Measurements from ENCODE around the gene REM1. TPM values are rescaled to one million over a fixed set of nuclear protein-coding genes. Genes with fewer than 3 reads are reported as not detected.
A peak's percentile ranks its signal among the peaks of the same experiment; 100 is the strongest.

REM1 gene
- total and polyA plus RNA-seq, 2 of the 4 experiments (the other 2 are of a cell fraction): not detected

GRCh38 chr20:31496761-31497295 lies 21.7 kb downstream of the REM1 start:
- ATAC-seq (ENCODE audit: low read depth): peak; percentile 35; the same call in 1 of the 2 replicates
- Histone ChIP-seq H3K27ac (ENCODE audit: insufficient read depth, low read length) (no peak overlapping the region), H3K36me3 (ENCODE audit: control insufficient read depth, insufficient read depth, low read length) (no peaks in the 10 kb centered on the region)

More at GRCh38 chr20:31496761-31497295, 21.7 kb downstream of the REM1 start:
- H3K14ac ChIP-seq (replicated peaks; ENCODE audit: low read depth, low read length): no peak overlapping the region
- CTCF ChIA-PET: interaction anchor here (1.3 kb wide), 1 partner anchor 36 kb away, joined by 4 read pairs; no protein-coding TSS in a partner anchor
- H4K5ac ChIP-seq (ENCODE audit: low read depth, low read length): no peak overlapping the region
- no peak overlapping the region for H2BK5ac ChIP-seq (ENCODE audit: low read depth, low read length, poor library complexity, severe bottlenecking)
- H2AK9ac ChIP-seq (replicated peaks; ENCODE audit: low read depth, low read length, poor library complexity): no peak overlapping the region
- H3K27me3 ChIP-seq (ENCODE audit: control insufficient read depth, insufficient read depth, low read length): peaks cover 9% of the 10 kb centered on the region
- H3K9me1 ChIP-seq (ENCODE audit: insufficient read depth, low read length): no peaks in the 10 kb centered on the region
- in situ Hi-C loops (cut with MboI; ENCODE audit: low sequenced_read_pairs) (no loop called here), intact Hi-C loops (cut with micrococcal nuclease) (no loop called here), dilution Hi-C loops (cut with HindIII; ENCODE audit: low sequenced_read_pairs, unreplicated experiment) (no loop called here)
- peak overlapping the region; percentile 73 for H3K4me2 ChIP-seq (ENCODE audit: low read depth, low read length)
- H2AFZ ChIP-seq (replicated peaks; ENCODE audit: low read length, poor library complexity): peak overlapping the region; percentile 4
- H3K79me1 ChIP-seq (ENCODE audit: low read depth in 1 of 2, low read length in 2 of 2): no peaks in the 10 kb centered on the region
- H4K20me1 ChIP-seq (ENCODE audit: insufficient read depth, low read length): no peaks in the 10 kb centered on the region
- TF ChIP-seq FOS (IDR thresholded peaks at IDR 0.05; ENCODE audit: low read depth, low read length): no peak
- TF ChIP-seq CHD1 (IDR thresholded peaks at IDR 0.05; ENCODE audit: low read depth, low read length): no peak
- no peak for TF ChIP-seq BHLHE40 (IDR thresholded peaks at IDR 0.05; ENCODE audit: low read depth, low read length)
- TF ChIP-seq, protein P1, sequence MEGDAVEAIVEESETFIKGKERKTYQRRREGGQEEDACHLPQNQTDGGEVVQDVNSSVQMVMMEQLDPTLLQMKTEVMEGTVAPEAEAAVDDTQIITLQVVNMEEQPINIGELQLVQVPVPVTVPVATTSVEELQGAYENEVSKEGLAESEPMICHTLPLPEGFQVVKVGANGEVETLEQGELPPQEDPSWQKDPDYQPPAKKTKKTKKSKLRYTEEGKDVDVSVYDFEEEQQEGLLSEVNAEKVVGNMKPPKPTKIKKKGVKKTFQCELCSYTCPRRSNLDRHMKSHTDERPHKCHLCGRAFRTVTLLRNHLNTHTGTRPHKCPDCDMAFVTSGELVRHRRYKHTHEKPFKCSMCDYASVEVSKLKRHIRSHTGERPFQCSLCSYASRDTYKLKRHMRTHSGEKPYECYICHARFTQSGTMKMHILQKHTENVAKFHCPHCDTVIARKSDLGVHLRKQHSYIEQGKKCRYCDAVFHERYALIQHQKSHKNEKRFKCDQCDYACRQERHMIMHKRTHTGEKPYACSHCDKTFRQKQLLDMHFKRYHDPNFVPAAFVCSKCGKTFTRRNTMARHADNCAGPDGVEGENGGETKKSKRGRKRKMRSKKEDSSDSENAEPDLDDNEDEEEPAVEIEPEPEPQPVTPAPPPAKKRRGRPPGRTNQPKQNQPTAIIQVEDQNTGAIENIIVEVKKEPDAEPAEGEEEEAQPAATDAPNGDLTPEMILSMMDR (conservative IDR thresholded peaks at IDR 0.05; ENCODE audit: low read depth, low read length): no peak
- no peak for TF ChIP-seq MXI1 (IDR thresholded peaks at IDR 0.05; ENCODE audit: borderline replicate concordance, low read depth, low read length)
- no peak for TF ChIP-seq ELK1 (IDR thresholded peaks at IDR 0.05; ENCODE audit: borderline replicate concordance, low read depth, low read length)
- TF ChIP-seq MAFK (IDR thresholded peaks at IDR 0.05; ENCODE audit: low read depth, low read length): no peak
- H3K18ac ChIP-seq (ENCODE audit: low read depth, low read length): no peak overlapping the region
- no peak overlapping the region for H3K4me3 ChIP-seq (ENCODE audit: insufficient read depth, low read depth, low read length)
- H3K4me1 ChIP-seq (ENCODE audit: control insufficient read depth, insufficient read depth, low read length): 0 out of 2 replicates have a peak, but pooled peaks cover 2% of the 10 kb centered on the region
- no peak overlapping the region for H2BK15ac ChIP-seq (ENCODE audit: low read depth, low read length)
- no peak overlapping the region for H3K4ac ChIP-seq (ENCODE audit: low read depth, low read length)
- H4K8ac ChIP-seq (ENCODE audit: low read depth in 2 of 2, low read length in 2 of 2): no peak overlapping the region
- no peak overlapping the region for H3K9ac ChIP-seq (ENCODE audit: low read depth, low read length)
- H2BK20ac ChIP-seq (ENCODE audit: low read depth, low read length): no peak overlapping the region
- no peak overlapping the region for H2BK120ac ChIP-seq (ENCODE audit: low read depth, low read length)
- POLR2A ChIA-PET (ENCODE audit: unreplicated experiment): no interaction called here
- no peaks in the 10 kb centered on the region for H3K9me3 ChIP-seq (ENCODE audit: control insufficient read depth, insufficient read depth, low read length)
- no peak overlapping the region for H3K56ac ChIP-seq (ENCODE audit: extremely low read depth, insufficient read depth, low read length)
- no peak for DNase-seq
- WGBS, 2 experiments (ENCODE audit: extremely low coverage in 2 of 2, insufficient read length in 1 of 2): 7% methylated on average over 3 of the region's 15 CpGs; no CpG with 5 or more reads in 1 of the 2 experiments
- H4K91ac ChIP-seq (ENCODE audit: insufficient read depth, low read depth, low read length): no peak overlapping the region
- H3K23ac ChIP-seq (ENCODE audit: low read depth, low read length): no peak overlapping the region
- no peak overlapping the region for H2AK5ac ChIP-seq (ENCODE audit: low read depth, low read length)
- BruUV-seq (replicated peaks): no TSS peak

All from IMR-90 (cell line).